GM20000 (cell line): ENCODE data around the gene SLC25A14.

Experiments used
- DNase-seq: peaks from one replicate; pipeline ENCODE4 v3.0.0; 2012; ENCODE audit warnings: low spot score
- TF ChIP-seq, protein P1 (sequence below): IDR thresholded peaks from 2 replicates; pipeline ENCODE4 v1.5.1; 2012; ENCODE audit warnings: mild to moderate bottlenecking, control low read depth; ENCODE audit errors: extremely low read depth, missing control alignments

SLC25A14 gene

DNA sequence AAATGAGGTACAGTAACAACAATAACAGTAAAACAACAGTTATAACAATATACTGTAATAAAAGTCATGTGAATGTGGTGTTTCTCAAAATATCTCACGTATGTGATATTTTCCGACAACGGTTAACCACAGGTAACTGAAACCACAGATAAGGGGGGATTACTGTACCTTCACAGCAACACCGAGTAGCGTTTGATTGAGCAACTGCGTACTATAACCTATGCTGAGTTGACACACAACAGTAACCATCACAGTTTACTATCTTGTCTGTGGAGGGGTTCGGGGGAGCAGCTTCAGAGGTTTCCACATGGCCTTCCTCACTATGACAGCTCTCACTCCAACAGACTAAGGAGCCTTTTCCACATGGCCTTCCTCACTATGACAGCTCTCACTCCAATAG lies 75.5 kb downstream of the SLC25A14 start:
- DNase-seq = no peak
- TF ChIP-seq, protein P1, sequence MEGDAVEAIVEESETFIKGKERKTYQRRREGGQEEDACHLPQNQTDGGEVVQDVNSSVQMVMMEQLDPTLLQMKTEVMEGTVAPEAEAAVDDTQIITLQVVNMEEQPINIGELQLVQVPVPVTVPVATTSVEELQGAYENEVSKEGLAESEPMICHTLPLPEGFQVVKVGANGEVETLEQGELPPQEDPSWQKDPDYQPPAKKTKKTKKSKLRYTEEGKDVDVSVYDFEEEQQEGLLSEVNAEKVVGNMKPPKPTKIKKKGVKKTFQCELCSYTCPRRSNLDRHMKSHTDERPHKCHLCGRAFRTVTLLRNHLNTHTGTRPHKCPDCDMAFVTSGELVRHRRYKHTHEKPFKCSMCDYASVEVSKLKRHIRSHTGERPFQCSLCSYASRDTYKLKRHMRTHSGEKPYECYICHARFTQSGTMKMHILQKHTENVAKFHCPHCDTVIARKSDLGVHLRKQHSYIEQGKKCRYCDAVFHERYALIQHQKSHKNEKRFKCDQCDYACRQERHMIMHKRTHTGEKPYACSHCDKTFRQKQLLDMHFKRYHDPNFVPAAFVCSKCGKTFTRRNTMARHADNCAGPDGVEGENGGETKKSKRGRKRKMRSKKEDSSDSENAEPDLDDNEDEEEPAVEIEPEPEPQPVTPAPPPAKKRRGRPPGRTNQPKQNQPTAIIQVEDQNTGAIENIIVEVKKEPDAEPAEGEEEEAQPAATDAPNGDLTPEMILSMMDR = no peak

DNA sequence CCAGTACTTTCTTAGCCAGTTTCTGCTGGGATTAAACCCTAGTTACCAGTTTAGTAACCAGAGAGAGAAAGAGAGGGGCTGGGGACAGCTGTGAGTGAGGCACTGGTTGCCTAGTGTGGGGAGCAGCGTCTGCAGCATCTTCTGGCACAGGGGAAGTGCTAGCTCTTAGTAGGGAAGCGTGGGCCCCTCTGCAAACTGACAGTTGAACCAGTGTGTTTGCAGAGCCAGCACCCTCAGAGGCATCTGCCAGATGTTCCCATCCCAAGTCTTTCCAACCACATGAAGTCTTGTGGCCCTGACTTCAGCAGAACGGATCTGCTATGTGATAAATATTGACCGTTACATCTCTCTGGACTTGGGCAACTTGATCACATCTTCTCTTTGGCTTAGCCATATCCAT lies 77.1 kb downstream of the SLC25A14 start:
- DNase-seq = no peak
- TF ChIP-seq, protein P1 = no peak

DNA sequence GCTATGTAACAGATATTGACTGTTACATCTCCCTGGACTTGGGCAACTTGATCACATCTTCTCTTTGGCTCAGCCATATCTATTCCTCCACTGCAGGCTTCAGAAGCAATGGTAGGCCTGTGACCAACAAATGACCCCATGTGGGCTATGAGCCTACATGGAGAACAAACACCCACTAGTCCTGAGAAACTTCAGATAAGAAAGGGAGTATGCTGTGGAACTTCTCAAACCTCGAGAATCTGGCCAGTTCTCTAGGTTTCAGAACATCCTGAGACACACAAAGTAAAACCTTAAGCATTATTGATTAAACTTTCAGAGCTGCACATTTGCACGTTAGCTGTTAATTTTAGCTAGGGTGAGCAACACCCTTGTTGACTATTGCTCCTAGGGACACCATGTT lies 78.3 kb downstream of the SLC25A14 start:
- DNase-seq = no peak
- TF ChIP-seq, protein P1 = no peak

DNA sequence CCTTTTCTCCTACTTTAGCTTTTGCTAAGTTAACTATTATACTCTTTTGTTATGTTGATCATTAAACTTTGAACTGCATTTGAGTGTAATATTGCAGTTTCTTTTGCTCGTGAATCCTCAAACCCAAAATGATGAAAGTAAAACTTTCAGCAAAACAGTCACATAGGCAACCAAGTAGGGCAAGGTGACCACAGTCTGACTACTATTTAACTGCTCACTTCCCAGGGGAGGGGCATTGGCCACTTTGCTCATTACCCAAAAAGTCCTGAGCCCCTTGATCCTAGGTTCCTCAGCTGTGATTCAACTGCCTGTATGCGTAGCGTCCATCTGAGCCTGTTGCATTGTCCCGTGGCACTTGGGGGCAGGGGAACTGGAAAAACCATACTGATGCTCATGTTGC lies 79.0 kb downstream of the SLC25A14 start:
- TF ChIP-seq, protein P1 = no peak
- no peak for DNase-seq

DNA sequence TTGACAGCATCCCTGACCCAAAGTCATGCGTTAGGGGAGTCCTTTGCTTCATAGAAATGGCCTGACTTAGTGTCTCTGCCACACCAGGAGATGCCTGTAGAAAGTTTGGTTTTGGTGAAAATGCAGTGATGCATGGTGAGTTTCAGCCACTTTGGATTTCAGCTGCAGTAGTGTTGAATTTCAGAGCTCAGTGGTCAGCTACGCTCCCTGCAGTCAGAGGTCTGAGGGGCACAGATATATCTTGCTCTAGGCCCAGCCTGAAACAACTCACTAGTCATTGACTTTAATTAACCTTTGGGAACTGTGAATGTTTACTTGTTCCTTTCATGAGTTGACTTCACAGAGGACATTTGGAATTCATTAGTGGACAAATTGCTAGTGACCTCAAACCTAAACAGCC lies 79.5 kb downstream of the SLC25A14 start:
- DNase-seq = no peak
- TF ChIP-seq, protein P1 = no peak
